ENCODE measurements around the gene PRKACG. TPM values are rescaled to one million over a fixed set of nuclear protein-coding genes. Genes with fewer than 3 reads are reported as not detected.

PRKACG gene
- polyA plus RNA-seq, 6 donors from 2014 or later: not detected

DNA sequence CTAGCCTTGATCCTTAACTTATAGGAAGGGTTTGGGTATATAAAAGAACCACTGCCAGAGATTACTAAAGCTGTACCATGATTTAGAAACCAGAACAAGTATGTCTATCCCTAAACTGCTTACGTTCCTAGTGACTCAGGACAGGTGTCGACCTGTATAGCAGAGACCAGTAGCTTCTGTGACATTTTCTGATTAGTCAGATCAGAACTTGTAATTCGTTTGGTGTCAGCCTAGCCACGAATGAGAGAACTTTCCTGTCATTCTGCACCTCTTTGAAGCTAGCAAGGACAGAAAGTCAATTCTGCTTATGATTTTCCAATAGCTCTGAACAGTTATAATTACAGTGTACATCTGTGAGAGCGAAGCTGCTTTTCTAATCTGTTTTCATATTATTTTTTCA, 39.5 kb downstream of the PRKACG start:
- Mint-ChIP-seq H3K4me3 (peak overlapping the region in 1 of 8 donors; percentile 69), H3K27me3 (no peaks in the 10 kb centered on the region), H3K36me3 (peaks cover 0 to 15% of the 10 kb centered on the region in 2 donors), H3K27ac (peak overlapping the region in 2 of 6 donors; percentile 36 to 74), H3K4me1 (peaks cover 31 to 42% (median 37%) of the 10 kb centered on the region in 3 donors), H3K9me3 (peaks cover 0 to 6% (median 0%) of the 10 kb centered on the region in 7 donors)
- no peak for DNase-seq
- ATAC-seq (ENCODE audit: low read depth in 2 of 2): no peak

DNA sequence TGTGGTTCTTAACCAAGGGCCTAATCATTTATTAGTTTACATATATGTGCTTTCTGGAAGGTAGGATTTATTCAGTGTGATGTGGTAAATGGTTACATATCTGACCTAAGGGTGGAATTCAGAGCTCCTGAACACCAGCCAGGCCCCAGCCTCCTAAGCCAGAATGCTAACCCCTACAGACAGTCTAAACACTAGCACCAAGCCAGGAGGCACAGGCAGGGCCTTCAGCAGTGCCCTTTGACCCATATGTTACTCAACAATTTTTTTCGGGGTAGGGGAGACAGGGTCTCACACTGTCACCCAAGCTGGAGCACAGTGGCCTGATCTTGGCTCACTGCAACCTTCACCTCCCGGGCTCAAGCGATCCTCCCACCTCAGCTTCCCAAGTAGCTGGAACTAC, 40.3 kb downstream of the PRKACG start:
- H3K4me3 Mint-ChIP-seq: no peak overlapping the region
- no peaks in the 10 kb centered on the region for H3K27me3 Mint-ChIP-seq
- ATAC-seq (ENCODE audit: low read depth in 2 of 2) (no peak), DNase-seq (no peak)
- peaks cover 0 to 6% (median 0%) of the 10 kb centered on the region in 7 donors for H3K9me3 Mint-ChIP-seq
- peaks cover 0 to 15% of the 10 kb centered on the region in 2 donors for H3K36me3 Mint-ChIP-seq
- peak overlapping the region in 4 of 6 donors; percentile 11 to 87 (median 53) for H3K27ac Mint-ChIP-seq
- H3K4me1 Mint-ChIP-seq: peaks cover 30 to 34% (median 34%) of the 10 kb centered on the region in 3 donors

DNA sequence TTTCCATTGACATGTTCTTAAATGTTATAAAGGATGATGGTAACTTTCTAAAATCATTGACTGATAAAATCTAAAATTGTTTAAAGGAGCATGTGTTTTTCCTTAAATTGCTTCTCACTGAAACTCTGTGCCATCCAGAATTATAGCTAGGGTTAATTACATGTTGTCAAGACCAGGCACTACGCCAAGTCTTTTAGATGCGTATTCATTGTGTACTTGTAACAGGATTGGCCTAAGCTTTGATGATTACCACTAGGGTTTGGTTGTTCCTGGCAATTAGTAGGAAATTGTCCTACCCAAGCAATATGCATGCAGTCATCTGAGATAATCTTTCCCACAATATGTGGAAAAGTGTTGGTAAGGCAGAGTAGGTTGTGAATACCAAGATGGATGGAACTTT, 43.8 kb downstream of the PRKACG start:
- Mint-ChIP-seq H3K9me3 (peaks cover 0 to 6% (median 0%) of the 10 kb centered on the region in 7 donors), H3K27ac (no peak overlapping the region), H3K36me3 (peaks cover 0 to 14% of the 10 kb centered on the region in 2 donors), H3K4me3 (no peak overlapping the region), H3K4me1 (peaks cover 8 to 9% (median 9%) of the 10 kb centered on the region in 3 donors), H3K27me3 (no peaks in the 10 kb centered on the region)
- DNase-seq: no peak
- no peak for ATAC-seq (ENCODE audit: low read depth in 2 of 2)

DNA sequence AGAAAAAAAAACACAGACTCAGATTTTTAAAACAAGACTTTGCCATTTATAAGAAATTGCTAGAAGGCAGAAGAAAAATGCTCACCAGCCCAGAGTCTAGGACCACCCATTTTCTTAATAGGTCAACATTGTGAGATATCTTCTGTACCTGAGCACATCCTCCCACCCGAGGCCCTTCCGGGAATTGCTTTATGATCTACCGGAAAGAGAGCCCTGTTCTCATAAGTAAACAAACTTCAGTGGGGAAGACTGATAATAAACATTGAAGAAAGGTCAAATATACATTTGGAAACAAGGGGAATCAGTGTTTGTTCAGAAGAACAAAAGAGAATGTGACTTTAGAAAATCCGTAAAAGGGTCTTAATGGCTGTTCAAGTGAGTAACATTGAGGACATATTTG, 44.4 kb downstream of the PRKACG start:
- H3K4me1 Mint-ChIP-seq: peaks cover 4 to 9% (median 8%) of the 10 kb centered on the region in 3 donors
- H3K36me3 Mint-ChIP-seq: peaks cover 0 to 14% of the 10 kb centered on the region in 2 donors
- no peaks in the 10 kb centered on the region for H3K27me3 Mint-ChIP-seq
- DNase-seq: no peak
- ATAC-seq (ENCODE audit: low read depth in 2 of 2): no peak
- H3K27ac Mint-ChIP-seq: no peak overlapping the region
- peaks cover 0 to 6% (median 0%) of the 10 kb centered on the region in 7 donors for H3K9me3 Mint-ChIP-seq
- H3K4me3 Mint-ChIP-seq: no peak overlapping the region

DNA sequence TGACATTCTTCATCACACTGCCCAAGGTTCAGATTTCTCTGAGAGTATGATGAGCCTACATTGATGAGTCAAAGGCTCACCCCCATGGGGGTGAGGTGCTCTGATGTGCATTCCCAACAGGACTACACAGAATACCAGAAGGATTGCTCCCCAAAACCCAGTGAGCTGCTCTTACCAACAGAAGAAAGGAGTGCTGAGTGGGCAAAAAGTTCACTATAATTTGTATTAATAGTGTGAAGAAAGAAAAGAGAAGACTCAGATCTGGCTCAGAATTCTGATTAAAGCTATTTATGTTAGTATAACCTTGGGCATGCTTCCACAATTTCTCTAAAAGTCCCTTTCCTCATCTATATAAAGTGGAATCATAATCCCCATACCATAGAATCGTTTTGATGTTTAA, 46.1 kb downstream of the PRKACG start:
- ATAC-seq (ENCODE audit: low read depth in 2 of 2) (no peak), DNase-seq (no peak)
- H3K9me3 Mint-ChIP-seq: peaks cover 0 to 6% (median 0%) of the 10 kb centered on the region in 7 donors
- H3K4me1 Mint-ChIP-seq: peaks cover 0 to 2% (median 0%) of the 10 kb centered on the region in 3 donors
- peak overlapping the region in 1 of 8 donors; percentile 22 for H3K4me3 Mint-ChIP-seq
- H3K27me3 Mint-ChIP-seq: no peaks in the 10 kb centered on the region
- H3K36me3 Mint-ChIP-seq: peaks cover 10 to 21% of the 10 kb centered on the region in 2 donors
- H3K27ac Mint-ChIP-seq: peak overlapping the region in 2 of 6 donors; percentile 5 to 56

DNA sequence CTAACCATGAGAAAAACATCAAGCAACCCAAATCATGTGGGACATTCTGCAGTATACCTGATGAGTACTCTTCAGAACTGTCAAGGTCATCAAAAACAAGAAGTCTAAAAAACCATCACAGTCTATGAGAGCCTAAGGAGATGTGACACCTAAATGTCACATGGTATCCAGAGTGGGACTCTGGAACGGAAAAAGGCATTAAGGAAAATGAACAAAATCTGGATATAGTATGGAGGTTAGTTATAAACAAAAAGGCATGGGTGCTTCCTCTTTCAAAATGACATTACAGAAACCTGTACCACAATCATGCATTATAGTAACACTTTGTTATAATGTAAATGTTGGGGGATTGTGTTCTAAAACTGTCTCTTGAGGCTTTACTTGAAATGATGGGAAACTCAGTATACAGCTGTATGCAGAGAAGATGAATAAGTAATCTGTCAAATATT, 47.4 kb downstream of the PRKACG start:
- Mint-ChIP-seq H3K4me3 (no peak overlapping the region), H3K4me1 (peaks cover 0 to 2% (median 0%) of the 10 kb centered on the region in 3 donors), H3K27me3 (no peaks in the 10 kb centered on the region), H3K9me3 (peaks cover 0 to 5% (median 0%) of the 10 kb centered on the region in 7 donors), H3K27ac (no peak overlapping the region), H3K36me3 (peaks cover 10 to 21% of the 10 kb centered on the region in 2 donors)
- no peak for DNase-seq
- no peak for ATAC-seq (ENCODE audit: low read depth in 2 of 2)

DNA sequence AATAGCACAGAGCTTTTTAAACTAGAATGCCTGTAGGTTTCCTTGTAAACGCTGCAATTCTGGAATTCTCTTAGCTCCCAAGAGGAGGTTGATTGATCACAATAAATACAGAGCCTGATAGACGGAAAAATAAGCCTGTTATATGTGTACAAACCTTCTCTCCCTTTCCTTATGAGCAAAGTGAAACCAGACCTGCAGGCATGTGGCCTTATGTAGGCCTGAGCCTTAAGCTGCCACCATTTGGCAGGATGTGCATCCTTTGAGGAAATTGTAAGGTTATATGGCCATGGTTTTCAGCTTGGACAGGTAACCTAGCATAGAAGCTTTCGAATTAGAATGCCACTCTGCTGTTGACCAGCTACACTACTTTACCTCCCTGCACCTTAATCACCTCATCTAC, 49.1 kb downstream of the PRKACG start:
- H3K4me1 Mint-ChIP-seq: peaks cover 0 to 2% (median 0%) of the 10 kb centered on the region in 3 donors
- H3K9me3 Mint-ChIP-seq: no peaks in the 10 kb centered on the region
- DNase-seq (no peak), ATAC-seq (ENCODE audit: low read depth in 2 of 2) (no peak)
- H3K4me3 Mint-ChIP-seq: no peak overlapping the region
- H3K27ac Mint-ChIP-seq: no peak overlapping the region
- H3K36me3 Mint-ChIP-seq: peaks cover 17 to 20% of the 10 kb centered on the region in 2 donors
- no peaks in the 10 kb centered on the region for H3K27me3 Mint-ChIP-seq

DNA sequence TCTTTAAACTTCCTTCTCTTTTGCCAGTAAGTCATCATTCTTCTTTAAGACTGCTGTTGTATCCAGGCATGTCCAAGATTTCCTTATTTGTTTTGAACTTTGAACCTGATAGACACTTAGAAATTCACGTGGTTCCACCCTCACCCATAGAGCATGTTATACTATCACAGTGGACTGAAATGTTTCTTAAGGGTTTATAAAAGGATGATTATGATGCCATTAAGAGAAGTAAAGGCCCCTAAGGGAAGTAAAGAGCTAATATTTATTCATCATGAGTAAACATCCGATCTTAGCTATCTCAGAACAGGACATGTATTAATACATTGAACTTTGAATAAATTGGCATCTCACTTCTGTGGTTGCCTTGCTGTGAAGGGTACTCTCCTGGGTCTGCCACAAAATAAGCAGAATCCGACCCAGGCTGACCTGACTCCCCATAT, 49.8 kb downstream of the PRKACG start:
- ATAC-seq (ENCODE audit: low read depth in 2 of 2) (no peak), DNase-seq (no peak)
- H3K4me3 Mint-ChIP-seq: no peak overlapping the region
- no peak overlapping the region for H3K27ac Mint-ChIP-seq
- no peaks in the 10 kb centered on the region for H3K27me3 Mint-ChIP-seq
- H3K4me1 Mint-ChIP-seq: peaks cover 0 to 2% (median 0%) of the 10 kb centered on the region in 3 donors
- peaks cover 22 to 23% of the 10 kb centered on the region in 2 donors for H3K36me3 Mint-ChIP-seq
- H3K9me3 Mint-ChIP-seq: no peaks in the 10 kb centered on the region

DNA sequence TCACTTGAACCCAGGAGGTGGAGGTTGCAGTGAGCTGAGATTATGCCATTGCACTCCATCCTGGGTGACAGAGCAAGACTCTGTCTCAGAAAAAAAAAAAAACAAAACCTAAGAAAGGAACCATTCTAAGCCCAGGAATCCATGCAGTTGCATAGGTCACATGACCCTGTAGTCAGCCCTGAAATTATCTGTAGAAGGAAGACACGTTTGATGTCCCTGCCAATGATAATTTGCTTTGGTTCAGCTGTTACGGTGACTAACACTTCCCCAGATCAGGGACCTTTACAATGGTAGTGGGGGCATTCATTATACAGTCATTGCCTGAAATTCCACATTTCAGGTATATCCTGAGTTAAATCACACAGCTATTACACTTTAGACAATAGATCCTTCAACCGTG, 50.5 kb downstream of the PRKACG start:
- ATAC-seq (ENCODE audit: low read depth in 2 of 2) (no peak), DNase-seq (no peak)
- Mint-ChIP-seq H3K9me3 (no peaks in the 10 kb centered on the region), H3K4me1 (peaks cover 0 to 2% (median 0%) of the 10 kb centered on the region in 3 donors), H3K27ac (no peak overlapping the region), H3K36me3 (peaks cover 22 to 23% of the 10 kb centered on the region in 2 donors), H3K27me3 (no peaks in the 10 kb centered on the region), H3K4me3 (no peak overlapping the region)

Other genes starting within 250 kb of the PRKACG start
- 10 to 100 TPM; 24.5 to 32.4 (median 27.7) TPM for gene FXN, start 21.6 kb upstream of the PRKACG start, polyA plus RNA-seq (ENCODE audit: low read depth in 6 of 6)
- gene TJP2, start 160.2 kb upstream of the PRKACG start, polyA plus RNA-seq (ENCODE audit: low read depth in 6 of 6): 1 to 10 TPM in 1 of 6 donors, under 1 TPM in 4, not detected in 1; 0.35 to 1.5 (median 0.52) TPM

Measured in naive B cell (primary cell).